NCI-H82 (cell line): Measurements from ENCODE around the gene NFATC4.

ENCODE experiments used
- DNase-seq: peaks from one replicate; lab custom pipeline; 2025; lab: John Stamatoyannopoulos, UW

NFATC4 gene

DNA sequence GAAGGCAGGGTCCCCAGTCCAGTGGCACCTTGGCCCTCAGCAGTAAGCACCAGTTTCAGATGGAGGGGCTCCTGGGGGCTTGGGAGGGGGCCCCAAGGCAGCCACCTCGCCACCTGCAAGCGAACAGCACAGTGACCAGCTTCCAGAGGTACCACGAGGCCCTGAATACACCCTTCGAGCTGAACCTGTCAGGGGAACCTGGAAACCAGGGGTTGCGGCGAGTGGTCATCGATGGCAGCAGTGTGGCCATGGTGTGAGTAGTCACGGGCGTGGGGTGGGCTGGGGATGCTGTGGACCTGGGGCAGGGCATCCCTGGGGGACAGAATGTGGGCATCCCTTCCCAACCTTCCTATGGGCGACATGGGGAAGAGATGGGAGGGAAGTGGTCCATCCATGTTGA is 42.0 kb downstream of the NFATC4 start:
- no peak for DNase-seq

DNA sequence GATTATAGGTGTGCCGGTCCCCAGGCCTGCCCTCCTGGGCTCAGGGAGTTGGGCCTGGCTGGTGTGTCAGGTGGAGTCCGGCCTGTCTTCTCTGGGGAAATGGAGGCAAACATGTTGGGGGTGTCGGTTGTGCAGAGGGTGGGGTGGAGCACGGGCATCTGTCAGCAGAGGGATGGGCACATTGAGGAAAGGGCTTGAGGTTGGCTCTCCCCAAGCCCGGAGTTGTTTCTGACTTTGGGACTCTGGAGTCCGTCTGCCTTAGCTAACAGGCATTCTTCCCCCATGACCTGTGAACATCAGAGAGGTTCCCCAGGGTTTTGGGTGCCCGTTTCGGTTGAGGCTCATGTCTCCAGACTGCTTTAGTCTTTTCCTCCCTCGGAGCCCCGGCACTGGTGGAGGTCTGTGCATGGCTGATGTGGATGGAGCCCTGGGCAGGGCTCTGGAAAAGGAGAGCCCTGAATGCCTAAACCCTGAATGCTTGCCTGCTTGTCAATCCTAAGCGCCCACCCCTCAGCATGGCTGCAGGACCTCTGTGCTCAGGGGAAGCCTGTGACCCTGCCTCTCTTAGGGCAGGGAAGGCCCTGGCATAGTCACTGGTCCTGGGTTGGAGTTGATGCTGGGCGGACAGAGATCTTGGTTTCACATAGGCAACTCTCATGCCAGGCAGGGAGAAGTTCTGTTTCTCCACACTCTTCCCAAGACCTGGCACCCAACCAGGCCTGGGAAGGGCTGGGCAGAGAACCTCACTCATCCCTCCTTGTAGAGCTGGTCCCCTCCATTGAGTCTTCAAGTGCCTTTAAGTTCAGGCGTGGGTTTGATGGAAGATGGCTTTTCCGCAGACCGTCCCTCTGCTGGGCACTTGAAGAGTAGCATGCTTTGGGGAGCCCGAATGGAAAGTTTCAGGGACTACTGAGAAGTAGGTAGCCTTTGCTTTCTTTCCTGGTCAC is 43.7 kb downstream of the NFATC4 start:
- DNase-seq, result peak; percentile 66

DNA sequence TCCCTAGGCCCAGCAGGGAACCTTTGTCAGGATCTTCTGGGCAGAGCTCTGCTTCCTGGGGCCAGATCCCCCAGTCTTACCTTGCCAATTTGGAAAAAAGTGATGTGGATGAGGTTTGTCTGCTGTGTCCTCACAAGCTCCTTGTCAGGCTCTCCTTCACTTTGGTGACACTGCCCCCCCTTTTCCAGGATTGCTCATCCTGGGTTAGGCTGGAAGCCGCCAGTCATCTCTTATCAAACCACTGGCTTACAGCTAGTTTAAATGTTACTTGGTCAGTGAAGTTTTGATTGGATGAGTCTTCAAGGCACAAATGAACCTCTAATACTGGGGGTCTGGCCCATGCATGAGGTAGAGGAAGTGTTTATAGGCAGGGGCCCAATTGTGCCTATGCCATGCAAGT is 46.1 kb downstream of the NFATC4 start:
- no peak for DNase-seq

DNA sequence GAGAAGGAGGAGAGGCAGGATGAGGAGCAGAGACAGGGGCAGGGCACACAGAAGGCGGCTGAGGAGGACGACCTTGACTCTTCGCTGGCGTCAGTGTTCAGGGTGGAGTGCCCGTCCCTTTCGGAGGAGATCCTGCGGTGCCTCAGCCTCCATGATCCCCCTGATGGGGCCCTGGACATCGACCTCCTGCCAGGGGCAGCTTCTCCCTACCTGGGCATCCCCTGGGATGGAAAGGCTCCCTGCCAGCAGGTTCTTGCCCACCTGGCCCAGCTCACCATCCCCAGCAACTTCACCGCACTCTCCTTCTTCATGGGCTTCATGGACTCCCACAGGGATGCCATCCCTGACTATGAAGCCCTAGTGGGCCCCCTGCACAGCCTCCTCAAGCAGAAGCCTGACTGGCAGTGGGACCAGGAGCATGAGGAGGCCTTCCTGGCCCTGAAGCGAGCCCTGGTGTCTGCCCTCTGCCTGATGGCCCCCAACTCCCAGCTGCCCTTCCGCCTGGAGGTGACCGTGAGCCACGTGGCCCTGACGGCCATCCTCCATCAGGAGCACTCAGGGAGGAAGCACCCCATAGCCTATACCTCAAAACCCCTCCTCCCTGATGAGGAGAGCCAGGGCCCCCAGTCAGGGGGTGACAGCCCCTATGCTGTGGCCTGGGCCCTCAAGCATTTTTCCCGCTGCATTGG is 46.9 kb downstream of the NFATC4 start:
- no peak for DNase-seq

DNA sequence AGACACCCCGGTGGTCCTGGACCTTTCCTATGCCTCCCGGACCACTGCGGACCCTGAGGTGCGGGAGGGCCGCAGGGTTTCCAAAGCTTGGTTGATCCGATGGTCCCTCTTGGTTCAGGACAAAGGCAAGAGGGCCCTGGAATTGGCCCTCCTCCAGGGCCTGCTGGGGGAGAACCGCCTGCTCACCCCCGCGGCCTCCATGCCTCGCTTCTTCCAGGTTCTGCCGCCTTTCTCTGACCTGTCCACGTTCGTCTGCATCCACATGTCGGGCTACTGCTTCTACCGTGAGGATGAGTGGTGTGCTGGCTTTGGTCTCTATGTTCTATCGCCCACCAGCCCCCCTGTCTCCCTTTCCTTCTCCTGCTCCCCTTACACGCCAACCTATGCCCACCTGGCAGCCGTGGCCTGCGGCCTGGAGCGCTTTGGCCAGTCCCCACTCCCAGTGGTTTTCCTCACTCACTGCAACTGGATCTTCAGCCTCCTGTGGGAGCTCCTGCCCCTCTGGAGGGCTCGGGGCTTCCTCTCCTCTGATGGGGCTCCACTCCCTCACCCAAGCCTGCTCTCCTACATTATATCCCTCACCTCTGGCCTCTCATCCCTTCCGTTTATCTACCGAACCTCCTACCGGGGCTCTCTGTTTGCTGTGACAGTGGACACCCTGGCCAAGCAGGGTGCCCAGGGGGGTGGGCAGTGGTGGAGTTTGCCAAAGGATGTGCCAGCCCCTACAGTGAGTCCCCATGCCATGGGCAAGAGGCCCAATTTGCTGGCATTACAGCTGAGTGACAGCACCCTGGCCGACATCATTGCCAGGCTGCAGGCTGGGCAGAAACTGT is 47.7 kb downstream of the NFATC4 start:
- DNase-seq, result no peak

DNA sequence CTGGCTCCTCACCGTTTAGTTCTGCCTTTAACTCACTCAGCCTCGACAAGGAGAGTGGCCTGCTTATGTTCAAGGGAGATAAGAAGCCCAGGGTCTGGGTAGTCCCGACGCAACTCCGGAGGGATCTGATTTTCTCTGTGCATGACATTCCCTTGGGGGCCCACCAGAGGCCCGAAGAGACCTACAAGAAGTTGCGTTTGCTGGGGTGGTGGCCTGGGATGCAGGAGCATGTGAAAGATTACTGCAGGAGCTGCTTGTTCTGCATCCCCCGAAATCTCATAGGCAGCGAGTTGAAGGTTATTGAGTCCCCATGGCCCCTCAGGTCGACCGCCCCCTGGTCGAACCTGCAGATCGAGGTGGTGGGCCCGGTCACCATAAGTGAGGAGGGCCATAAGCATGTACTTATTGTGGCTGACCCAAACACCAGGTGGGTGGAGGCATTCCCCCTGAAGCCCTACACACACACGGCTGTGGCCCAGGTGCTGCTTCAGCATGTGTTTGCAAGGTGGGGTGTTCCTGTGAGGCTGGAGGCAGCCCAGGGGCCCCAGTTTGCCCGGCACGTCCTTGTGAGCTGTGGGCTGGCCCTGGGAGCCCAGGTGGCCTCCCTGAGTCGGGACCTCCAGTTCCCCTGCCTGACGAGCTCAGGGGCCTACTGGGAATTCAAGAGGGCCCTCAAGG is 48.4 kb downstream of the NFATC4 start:
- no peak for DNase-seq

DNA sequence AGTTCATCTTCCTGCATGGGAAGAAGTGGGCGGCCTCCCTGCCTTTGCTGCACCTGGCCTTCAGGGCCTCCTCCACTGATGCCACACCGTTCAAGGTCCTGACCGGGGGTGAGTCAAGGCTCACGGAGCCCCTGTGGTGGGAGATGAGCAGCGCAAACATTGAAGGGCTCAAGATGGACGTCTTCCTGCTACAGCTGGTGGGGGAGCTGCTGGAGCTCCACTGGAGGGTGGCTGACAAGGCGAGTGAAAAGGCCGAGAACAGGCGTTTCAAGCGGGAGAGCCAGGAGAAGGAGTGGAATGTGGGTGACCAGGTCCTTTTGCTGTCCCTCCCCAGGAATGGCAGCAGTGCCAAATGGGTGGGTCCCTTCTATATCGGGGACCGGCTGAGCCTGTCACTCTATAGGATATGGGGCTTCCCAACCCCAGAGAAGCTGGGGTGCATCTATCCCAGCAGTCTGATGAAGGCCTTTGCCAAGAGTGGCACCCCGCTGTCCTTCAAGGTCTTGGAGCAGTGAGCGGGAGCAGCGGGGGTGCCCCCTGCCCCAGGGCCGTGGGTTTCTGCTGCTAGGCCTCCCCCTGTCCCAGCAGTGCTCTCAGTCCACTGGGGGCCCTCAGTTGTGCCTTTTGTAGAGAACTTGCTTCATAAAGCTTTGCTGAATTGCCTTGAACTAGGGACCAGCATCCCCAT is 49.1 kb downstream of the NFATC4 start:
- no peak for DNase-seq

DNA sequence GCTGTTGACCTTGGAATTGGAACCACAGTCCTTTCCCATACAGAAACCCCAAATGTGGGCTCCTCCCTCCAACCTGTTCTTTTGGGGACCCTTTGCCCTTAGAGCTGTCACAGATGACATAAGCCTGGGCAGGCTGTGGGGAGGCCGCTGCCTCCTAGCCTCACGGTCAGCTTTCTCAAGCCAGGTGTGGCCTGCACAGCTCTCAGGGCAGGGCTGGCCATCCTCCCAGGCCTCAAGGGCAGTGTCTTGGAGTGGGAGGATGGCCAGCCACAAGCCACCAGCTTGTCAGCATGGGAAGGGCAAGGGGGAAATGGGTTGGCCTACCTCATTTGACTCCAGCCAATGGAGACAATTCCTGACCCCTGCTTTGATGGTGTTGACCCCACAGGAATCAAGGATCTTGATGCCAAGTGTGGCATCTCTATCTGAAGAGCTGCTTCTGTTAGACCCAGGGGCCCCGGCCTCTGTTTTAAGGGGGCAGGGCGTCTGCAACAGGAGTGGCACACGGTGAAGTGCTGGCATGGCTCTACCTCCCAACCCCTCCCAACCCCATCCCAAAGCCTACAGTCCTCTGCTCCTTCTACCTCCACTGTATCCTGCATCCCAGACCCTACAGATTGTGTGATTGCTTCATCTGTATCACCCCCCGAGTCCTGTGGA is 50.0 kb downstream of the NFATC4 start:
- no peak for DNase-seq

DNA sequence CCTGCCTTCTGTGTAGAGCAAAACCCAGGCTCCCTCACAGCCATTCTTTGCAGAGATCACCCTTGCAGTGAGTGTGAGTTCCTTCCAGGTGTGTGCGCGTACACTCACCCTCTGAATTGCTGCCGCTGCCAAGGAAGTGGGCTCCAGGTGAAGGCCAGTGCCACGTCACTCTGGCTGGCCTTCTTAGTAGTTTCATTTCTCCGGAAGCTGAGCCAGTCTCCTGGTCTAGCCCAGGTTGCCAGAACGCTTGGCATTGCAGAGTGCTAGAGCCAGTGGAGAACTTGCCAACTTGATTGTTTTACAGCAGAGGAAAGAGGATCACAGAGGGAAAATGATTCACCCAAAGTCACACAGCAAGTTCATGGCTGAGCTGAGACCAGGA is 50.5 kb downstream of the NFATC4 start:
- DNase-seq, result no peak

DNA sequence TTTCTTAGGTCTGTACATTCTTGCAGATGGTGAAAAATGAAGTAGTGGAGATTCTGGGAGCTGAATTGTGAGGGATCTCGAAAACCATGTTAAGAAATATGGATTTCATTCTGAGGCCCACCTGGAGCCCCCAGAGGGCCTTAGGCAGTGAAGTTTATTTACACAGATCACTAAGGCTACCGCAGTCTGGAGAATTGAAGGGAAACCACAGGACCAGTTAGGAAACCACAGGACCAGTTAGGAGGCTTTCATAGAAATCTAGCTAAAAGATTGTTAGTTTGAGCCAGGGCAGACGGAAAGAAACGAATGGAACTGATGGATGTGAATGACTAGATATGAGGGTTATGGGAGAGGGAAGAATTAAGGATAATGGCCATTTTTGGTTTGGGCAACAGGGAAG is 54.3 kb downstream of the NFATC4 start:
- DNase-seq, result no peak

DNA sequence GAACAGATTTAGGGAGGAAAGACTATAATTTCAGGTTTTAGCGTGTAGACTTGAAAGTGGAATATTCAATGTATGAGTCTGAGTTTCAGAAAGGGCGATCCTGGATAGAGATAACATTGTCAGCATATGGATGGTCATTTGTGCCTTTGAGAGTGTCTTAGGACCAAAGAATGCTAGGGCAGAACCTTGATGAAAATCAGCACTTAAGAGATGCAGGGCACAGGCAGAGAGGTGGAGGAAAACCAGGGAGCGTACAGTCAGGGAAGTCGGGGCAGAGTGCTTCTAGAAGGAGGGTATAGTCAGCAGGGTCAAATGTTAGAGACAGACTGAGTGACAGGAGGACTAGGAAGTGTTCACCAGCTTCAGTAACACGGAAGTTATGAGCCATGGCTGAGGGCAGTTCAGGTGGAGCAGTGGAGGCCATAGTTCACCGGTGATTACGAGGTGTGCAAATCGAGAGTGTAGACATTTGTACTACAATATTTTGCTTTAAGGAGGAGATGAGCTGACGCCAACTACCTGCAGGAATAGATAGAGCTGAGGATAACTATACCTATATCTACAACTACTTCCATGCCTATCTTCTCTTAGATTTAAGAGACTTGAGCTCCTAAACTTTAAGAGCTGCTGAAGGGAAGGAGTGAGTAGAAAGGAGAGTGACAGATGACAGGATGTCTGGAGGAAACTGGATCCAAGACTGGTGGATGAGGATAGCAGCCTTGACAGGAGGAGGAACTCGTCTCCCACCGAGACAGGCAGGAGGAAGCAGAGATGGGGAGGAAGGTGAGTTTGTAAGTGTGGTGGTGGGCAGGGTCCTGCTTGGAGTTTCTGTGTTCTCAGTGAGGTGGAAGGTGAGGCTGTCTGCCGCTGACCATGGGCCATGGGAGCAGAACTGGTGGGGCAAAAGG is 55.0 kb downstream of the NFATC4 start:
- no peak for DNase-seq

DNA sequence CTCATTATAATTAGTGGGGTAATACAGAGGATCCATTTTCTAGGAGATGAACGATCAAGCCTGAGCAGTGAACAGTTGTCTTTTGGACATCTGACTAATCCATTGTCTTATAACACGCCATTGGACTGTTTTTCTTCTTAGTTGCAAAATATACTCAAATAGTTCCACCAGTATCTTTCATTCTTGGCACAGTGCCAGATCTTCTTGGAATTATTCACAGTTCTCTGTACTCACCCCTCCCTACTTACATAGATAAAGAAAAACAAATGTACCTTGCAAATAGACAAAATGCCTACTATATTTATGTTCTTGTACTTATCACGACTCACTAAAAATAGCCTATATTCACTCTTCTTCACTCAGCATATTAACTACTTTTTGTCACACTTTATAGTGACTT is 57.7 kb downstream of the NFATC4 start:
- peak; percentile 16 for DNase-seq

DNA sequence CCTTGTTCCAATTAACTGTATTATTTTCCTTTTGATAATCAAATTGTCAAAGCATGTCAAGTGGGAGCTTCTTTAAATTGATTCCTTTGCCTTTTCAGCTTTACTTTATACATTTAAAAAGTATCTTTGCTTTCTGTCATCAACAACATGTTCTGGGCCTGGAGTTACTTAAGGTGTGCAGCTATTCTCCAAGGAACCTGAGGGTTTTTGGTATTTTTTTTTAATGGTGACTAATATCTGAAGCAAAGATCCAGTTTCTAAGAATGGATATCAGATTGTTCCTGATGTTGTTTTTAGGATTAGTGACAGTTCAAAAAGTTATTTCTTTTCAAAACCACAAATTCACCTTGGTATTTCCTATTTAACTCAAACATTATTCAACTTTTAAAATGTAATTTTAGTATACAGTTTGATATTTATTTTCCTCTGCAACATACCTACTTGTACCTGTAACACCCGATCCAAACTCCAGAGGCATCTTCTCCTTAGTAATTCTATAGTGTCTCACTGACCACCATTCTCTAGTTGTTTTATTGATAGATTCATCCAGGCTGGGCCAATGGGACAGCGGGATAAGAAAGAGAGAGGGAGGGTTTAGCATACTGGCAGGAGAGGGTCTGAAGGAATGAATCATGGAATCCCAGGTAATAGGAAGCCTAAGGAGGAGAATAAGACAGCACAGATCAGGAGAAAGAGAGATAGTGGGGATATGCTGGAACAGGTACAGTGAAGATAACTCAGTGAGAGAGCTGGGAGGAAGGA is 58.3 kb downstream of the NFATC4 start:
- no peak for DNase-seq

DNA sequence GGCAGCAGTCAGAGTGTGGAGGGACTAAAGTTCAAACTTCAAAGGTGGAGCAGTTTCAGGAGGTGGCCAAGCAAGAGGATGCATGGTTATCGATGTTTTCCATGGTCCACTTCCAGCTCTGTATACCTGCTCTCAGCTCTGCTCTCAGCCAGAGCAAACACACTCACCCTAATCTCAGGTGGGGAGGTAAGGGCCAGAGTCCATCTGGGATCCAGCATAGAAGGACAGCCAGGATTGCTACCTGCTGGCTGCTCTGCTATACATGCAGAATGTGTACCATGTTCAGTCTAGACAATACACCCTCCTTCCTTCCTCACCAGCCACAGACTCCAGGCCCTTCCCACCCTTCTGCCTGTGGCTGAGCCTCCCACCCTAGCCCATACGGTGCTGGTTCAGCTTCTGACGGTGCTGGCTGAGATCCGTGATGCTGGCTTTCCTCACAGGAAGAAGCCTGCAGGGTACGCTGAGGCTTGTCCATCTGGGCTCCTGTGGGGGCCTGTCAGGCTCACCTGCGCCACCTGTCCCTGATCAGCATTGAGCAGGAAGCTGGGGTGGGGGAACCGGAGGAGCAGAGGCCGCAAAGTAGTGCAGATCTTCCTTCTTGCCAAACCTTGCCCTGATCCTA is 59.0 kb downstream of the NFATC4 start:
- DNase-seq, result no peak

DNA sequence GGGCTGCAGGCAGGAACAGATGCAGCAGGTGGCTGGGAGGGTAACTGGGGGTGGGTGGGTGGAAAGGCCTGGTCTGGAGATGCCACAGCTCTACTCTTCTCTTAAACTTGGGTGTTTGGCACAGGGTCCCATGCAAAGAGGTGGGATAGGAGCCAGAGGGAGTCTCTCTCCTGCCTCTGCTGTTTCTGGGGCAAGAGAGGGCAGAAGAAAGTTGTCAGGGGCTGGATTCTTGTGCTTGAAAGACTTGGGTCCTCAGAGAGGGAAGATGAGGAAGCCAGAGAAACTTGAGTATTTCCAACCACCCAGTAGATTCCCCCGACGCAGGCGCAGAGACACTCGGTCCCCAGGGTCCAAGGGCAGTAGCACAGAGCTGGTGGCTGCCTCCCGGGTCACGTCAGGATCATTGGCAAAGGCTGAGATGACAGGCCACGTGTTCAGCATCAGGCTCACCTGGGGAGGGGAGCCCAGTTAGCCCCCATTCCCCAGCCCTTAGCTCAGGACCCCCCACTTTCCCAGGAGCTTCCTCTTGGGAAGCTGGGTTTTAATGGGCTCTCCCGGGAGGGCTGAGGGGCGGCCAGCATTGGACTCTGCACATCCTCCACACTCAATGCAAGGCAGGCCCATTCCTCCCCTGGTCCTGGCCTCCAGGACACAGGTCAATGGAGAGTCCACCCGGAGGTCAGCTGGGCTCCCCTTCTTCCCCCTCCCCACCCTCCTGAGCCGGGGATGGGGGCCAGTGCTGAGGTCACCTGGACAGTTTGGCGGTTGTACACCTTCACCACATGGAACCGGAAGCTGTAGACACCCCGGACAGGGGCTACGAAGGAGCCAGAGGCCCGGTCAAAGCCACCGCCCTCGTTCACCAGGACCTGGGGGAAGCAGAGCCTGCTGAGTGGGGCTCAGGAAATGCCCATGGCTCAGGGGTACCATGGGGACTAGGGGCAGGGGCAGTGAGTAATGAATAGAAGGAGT is 59.8 kb downstream of the NFATC4 start:
- DNase-seq, result no peak

DNA sequence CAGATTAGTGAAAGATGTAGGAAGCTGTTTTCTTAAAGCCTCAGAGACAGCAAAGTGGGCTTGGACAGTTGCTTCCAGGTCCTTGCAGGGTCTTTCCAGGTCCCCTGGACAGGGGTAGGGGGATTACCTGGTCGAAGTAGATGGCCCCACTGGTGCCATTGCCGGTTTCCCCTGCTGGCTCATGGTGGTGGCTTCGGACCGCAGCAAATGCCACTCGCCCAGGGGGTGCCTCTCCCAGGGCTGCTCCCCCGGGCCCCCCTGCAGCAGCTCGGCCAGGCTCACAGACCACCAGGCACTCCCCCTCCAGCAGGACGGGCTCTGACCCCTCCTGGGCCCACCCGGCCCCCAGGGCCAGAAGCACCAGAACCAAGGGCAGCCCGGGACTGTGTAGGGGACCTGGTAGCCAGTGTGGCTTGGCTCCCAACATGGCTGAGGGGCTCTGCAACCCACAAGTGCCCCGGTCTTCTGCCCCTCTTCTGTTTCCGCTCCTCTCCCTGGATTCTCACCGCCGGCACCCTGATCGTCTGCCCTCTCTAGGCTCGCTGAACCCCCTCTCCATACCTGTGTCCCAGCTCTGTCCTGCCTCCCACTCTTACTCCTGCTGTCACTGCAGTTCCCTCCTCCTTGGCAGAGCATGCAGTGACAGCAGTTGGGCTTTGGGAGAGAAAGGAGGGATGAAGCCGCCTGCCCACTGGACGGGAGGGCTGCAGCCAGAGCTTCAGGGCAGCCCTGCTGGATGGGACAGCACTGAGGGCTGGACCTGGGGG is 60.8 kb downstream of the NFATC4 start:
- DNase-seq, result no peak
